Temporal lobe (tissue), 1 donor: Measurements from ENCODE around the gene MRPL45. TPM values are rescaled to one million over a fixed set of nuclear protein-coding genes. Genes with fewer than 3 reads are reported as not detected.

Source experiments
- total RNA-seq: library from RNA; depleted of rRNA; stranded (reverse); fragments of >200 nt; gene quantifications from one replicate; pipeline ENCODE4 v1.2.3, GENCODE V29; 2014

Gene MRPL45
- total RNA-seq, 1 donor from 2014 or later, result 21.6 TPM

Other genes with a start within 250 kb of the MRPL45 start
- gene TBC1D3C, start 228.5 kb upstream of the MRPL45 start, total RNA-seq, result under 0.01 TPM
- not detected for gene TBC1D3E, start 169.2 kb upstream of the MRPL45 start, total RNA-seq
- gene TBC1D3, start 104.6 kb upstream of the MRPL45 start, total RNA-seq, result not detected
- 0.74 TPM for gene GPR179, start 46.8 kb downstream of the MRPL45 start, total RNA-seq
- 53.6 TPM for gene SOCS7, start 54.7 kb downstream of the MRPL45 start, total RNA-seq
- 82.4 TPM for gene ARHGAP23, start 131.3 kb downstream of the MRPL45 start, total RNA-seq